ENCODE results near the gene ZC3H6.

DNA sequence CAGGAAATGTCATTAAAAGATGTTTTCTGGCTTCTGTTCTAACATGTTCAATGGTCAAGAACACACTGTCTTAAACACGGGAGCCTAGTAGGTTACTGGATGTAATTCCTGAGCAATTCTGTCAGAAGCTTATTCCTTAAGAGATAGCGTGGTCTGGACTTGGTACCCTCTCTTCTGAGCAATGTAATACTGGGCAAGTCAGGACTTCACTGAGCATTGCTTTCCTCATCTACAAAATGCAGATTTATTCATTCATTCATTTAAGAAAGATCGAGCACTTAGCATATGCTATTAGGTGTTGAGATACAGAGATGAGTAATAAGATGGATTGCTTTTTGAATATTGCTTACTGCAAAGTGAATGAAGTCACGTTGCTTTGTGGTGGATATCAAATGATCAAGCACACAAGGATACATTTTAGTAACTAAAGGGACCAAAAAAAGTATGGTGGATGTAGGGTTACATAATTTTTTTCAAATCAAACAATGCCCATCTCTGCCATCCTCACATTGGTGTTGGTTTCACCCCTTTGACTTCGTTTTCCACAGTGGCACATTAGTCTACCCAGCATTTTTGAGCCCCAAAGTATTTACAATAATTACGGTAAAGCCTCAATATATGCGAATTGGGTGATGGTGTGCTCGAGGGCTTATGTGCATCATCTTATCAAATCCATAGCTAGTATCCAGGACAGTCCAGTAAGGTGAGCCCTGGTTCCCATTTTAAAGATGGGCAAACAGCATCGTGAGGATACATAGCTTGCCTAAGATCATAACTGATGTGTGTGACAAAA, 65.3 kb downstream of the ZC3H6 start:
- TF ChIP-seq, protein P1, sequence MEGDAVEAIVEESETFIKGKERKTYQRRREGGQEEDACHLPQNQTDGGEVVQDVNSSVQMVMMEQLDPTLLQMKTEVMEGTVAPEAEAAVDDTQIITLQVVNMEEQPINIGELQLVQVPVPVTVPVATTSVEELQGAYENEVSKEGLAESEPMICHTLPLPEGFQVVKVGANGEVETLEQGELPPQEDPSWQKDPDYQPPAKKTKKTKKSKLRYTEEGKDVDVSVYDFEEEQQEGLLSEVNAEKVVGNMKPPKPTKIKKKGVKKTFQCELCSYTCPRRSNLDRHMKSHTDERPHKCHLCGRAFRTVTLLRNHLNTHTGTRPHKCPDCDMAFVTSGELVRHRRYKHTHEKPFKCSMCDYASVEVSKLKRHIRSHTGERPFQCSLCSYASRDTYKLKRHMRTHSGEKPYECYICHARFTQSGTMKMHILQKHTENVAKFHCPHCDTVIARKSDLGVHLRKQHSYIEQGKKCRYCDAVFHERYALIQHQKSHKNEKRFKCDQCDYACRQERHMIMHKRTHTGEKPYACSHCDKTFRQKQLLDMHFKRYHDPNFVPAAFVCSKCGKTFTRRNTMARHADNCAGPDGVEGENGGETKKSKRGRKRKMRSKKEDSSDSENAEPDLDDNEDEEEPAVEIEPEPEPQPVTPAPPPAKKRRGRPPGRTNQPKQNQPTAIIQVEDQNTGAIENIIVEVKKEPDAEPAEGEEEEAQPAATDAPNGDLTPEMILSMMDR (IDR thresholded peaks at IDR 0.05), result no peak
- TF ChIP-seq REST (IDR thresholded peaks at IDR 0.05; ENCODE audit: insufficient read depth in 1 of 2, low read depth in 2 of 2, low read length in 1 of 2) (no peak), POLR2AphosphoS5 (IDR thresholded peaks at IDR 0.05; ENCODE audit: low read depth, low read length) (no peak), SIN3A (IDR thresholded peaks at IDR 0.05; ENCODE audit: borderline replicate concordance, insufficient read depth, low read depth, low read length) (no peak), TCF7L2 (IDR thresholded peaks at IDR 0.05; ENCODE audit: low read depth, low read length) (no peak)

Measured in Panc1 (cell line).